ENCODE data around the gene NAA16. TPM values are rescaled to one million over a fixed set of nuclear protein-coding genes. Genes with fewer than 3 reads are reported as not detected.

Gene NAA16
- total and polyA plus RNA-seq, 2 experiments from 2014 or later, result 10.7 to 16.2 TPM

DNA sequence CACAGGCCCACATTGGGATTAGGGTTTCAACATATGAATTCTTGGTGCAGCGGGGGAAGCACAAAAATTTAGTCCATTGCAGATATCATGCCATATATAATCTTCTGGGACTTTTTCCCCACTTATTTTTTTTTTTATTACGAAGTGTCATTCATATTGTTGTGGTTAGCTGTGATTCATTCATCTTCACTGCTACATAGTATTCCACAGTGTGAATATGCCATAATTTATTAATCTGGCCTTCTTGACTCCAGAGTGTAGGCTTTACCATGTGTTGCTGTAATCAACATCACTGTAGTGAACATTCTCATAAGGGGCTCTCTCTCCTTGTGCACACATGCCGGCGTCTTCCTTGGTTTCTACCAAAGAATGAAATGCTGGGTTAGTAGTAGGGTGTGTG, 92.9 kb downstream of the NAA16 start:
- 97% methylated on average over 4 of the region's 4 CpGs for WGBS (ENCODE audit: low lambda C conversion rate, missing lambda C conversion rate)
- H3K36me3 ChIP-seq (replicated peaks; ENCODE audit: insufficient read depth, low read depth), result no peaks in the 10 kb centered on the region
- H3K9me2 ChIP-seq (replicated peaks; ENCODE audit: insufficient read depth), result no peaks in the 10 kb centered on the region
- TF ChIP-seq EZH2 (IDR thresholded peaks at IDR 0.05; ENCODE audit: borderline replicate concordance) (no peak), EZH2phosphoT487 (IDR thresholded peaks at IDR 0.05; ENCODE audit: low read depth, severe bottlenecking, unreplicated experiment) (no peak)
- TF ChIP-seq, protein P1, sequence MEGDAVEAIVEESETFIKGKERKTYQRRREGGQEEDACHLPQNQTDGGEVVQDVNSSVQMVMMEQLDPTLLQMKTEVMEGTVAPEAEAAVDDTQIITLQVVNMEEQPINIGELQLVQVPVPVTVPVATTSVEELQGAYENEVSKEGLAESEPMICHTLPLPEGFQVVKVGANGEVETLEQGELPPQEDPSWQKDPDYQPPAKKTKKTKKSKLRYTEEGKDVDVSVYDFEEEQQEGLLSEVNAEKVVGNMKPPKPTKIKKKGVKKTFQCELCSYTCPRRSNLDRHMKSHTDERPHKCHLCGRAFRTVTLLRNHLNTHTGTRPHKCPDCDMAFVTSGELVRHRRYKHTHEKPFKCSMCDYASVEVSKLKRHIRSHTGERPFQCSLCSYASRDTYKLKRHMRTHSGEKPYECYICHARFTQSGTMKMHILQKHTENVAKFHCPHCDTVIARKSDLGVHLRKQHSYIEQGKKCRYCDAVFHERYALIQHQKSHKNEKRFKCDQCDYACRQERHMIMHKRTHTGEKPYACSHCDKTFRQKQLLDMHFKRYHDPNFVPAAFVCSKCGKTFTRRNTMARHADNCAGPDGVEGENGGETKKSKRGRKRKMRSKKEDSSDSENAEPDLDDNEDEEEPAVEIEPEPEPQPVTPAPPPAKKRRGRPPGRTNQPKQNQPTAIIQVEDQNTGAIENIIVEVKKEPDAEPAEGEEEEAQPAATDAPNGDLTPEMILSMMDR (IDR thresholded peaks at IDR 0.05; ENCODE audit: poor library complexity), result no peak
- H2AFZ ChIP-seq, result no peak overlapping the region
- no peak overlapping the region for H3K4me2 ChIP-seq
- no peak for DNase-seq (ENCODE audit: low spot score)
- H4K20me1 ChIP-seq (ENCODE audit: insufficient read depth, poor library complexity, severe bottlenecking), result no peaks in the 10 kb centered on the region
- no peak overlapping the region for H3K27ac ChIP-seq
- no peaks in the 10 kb centered on the region for H3K27me3 ChIP-seq
- no peak overlapping the region for H3K4me3 ChIP-seq
- no peaks in the 10 kb centered on the region for H3K79me2 ChIP-seq
- H3K9me3 ChIP-seq (ENCODE audit: low read depth), result no peaks in the 10 kb centered on the region
- H3K4me1 ChIP-seq (ENCODE audit: insufficient read depth), result no peaks in the 10 kb centered on the region

- no peaks in the 10 kb centered on the region for H4K20me1 ChIP-seq (ENCODE audit: insufficient read depth, poor library complexity, severe bottlenecking)
- WGBS (ENCODE audit: low lambda C conversion rate, missing lambda C conversion rate), result 43% methylated on average over 2 of the region's 2 CpGs
- H3K4me3 ChIP-seq, result no peak overlapping the region
- TF ChIP-seq EZH2phosphoT487 (IDR thresholded peaks at IDR 0.05; ENCODE audit: low read depth, severe bottlenecking, unreplicated experiment) (no peak), EZH2 (IDR thresholded peaks at IDR 0.05; ENCODE audit: borderline replicate concordance) (no peak)
- TF ChIP-seq, protein P1 (IDR thresholded peaks at IDR 0.05; ENCODE audit: poor library complexity), result no peak
- H3K9me2 ChIP-seq (replicated peaks; ENCODE audit: insufficient read depth), result no peaks in the 10 kb centered on the region
- H3K27ac ChIP-seq, result no peak overlapping the region
- no peaks in the 10 kb centered on the region for H3K27me3 ChIP-seq
- no peaks in the 10 kb centered on the region for H3K36me3 ChIP-seq (replicated peaks; ENCODE audit: insufficient read depth, low read depth)
- H3K4me1 ChIP-seq (ENCODE audit: insufficient read depth), result no peaks in the 10 kb centered on the region
- no peak for DNase-seq (ENCODE audit: low spot score)
- no peaks in the 10 kb centered on the region for H3K9me3 ChIP-seq (ENCODE audit: low read depth)
- no peaks in the 10 kb centered on the region for H3K79me2 ChIP-seq
- no peak overlapping the region for H3K4me2 ChIP-seq
- no peak overlapping the region for H2AFZ ChIP-seq
These were observed 94.3 kb downstream of the NAA16 start for GRCh38 chr13:41405367-41405766.

DNA sequence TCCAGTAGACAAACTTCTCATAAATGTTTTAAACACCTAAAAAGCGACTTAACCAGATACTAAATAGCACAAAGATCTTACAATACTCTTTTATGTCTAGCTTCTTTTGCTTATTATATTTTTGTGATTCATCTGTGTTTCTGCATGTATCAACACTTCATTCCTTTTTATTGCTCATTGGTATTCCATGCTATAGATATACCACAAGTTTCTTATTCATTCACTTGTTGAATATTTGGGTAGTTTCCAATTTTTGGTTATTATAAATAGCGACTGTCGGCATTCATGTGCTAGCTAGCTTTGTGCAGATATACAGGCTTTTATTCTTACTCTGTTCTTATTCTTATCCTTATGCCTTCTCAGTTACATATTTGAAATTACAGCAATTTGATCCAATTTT, 96.3 kb downstream of the NAA16 start:
- H2AFZ ChIP-seq, result no peak overlapping the region
- no peak overlapping the region for H3K27ac ChIP-seq
- no peaks in the 10 kb centered on the region for H3K4me1 ChIP-seq (ENCODE audit: insufficient read depth)
- H3K9me3 ChIP-seq (ENCODE audit: low read depth), result no peaks in the 10 kb centered on the region
- TF ChIP-seq, protein P1 (IDR thresholded peaks at IDR 0.05; ENCODE audit: poor library complexity), result no peak
- TF ChIP-seq EZH2 (IDR thresholded peaks at IDR 0.05; ENCODE audit: borderline replicate concordance), result no peak
- TF ChIP-seq EZH2phosphoT487 (IDR thresholded peaks at IDR 0.05; ENCODE audit: low read depth, severe bottlenecking, unreplicated experiment), result no peak
- no peaks in the 10 kb centered on the region for H3K9me2 ChIP-seq (replicated peaks; ENCODE audit: insufficient read depth)
- H3K79me2 ChIP-seq, result no peaks in the 10 kb centered on the region
- no peaks in the 10 kb centered on the region for H3K27me3 ChIP-seq
- H3K36me3 ChIP-seq (replicated peaks; ENCODE audit: insufficient read depth, low read depth), result no peaks in the 10 kb centered on the region
- no peaks in the 10 kb centered on the region for H4K20me1 ChIP-seq (ENCODE audit: insufficient read depth, poor library complexity, severe bottlenecking)
- H3K4me2 ChIP-seq, result no peak overlapping the region
- WGBS (ENCODE audit: low lambda C conversion rate, missing lambda C conversion rate), result 63% methylated on average over 3 of the region's 3 CpGs
- H3K4me3 ChIP-seq, result no peak overlapping the region
- no peak for DNase-seq (ENCODE audit: low spot score)

- Histone ChIP-seq H3K9me3 (ENCODE audit: low read depth) (no peaks in the 10 kb centered on the region), H3K79me2 (no peaks in the 10 kb centered on the region), H3K4me3 (no peak overlapping the region), H2AFZ (no peak overlapping the region), H3K4me1 (ENCODE audit: insufficient read depth) (no peaks in the 10 kb centered on the region), H3K27me3 (no peaks in the 10 kb centered on the region), H3K36me3 (replicated peaks; ENCODE audit: insufficient read depth, low read depth) (no peaks in the 10 kb centered on the region), H4K20me1 (ENCODE audit: insufficient read depth, poor library complexity, severe bottlenecking) (no peaks in the 10 kb centered on the region), H3K4me2 (no peak overlapping the region), H3K9me2 (replicated peaks; ENCODE audit: insufficient read depth) (no peaks in the 10 kb centered on the region), H3K27ac (no peak overlapping the region)
- no peak for DNase-seq (ENCODE audit: low spot score)
- TF ChIP-seq EZH2phosphoT487 (IDR thresholded peaks at IDR 0.05; ENCODE audit: low read depth, severe bottlenecking, unreplicated experiment) (no peak), EZH2 (IDR thresholded peaks at IDR 0.05; ENCODE audit: borderline replicate concordance) (no peak)
- TF ChIP-seq, protein P1 (IDR thresholded peaks at IDR 0.05; ENCODE audit: poor library complexity), result no peak
These were observed 97.1 kb downstream of the NAA16 start for GRCh38 chr13:41408121-41408520.
